DND-41 (cell line): ENCODE measurements around the gene PKP2.
A peak's percentile ranks its signal among the peaks of the same experiment; 100 is the strongest.

Source experiments
- ATAC-seq: fragments of 200-7000 bp; cut with Tn5 transposase; 3 replicates; pipeline ENCODE4 v1.9.1; 2021; ENCODE audit warnings: low read depth; ENCODE audit not compliant: insufficient read depth
- DNase-seq: peaks from one replicate; pipeline ENCODE4 v3.0.0-alpha.2; 2020
- H2AFZ ChIP-seq: 2 replicates; pipeline ENCODE4 v1.6.0; 2012; ENCODE audit warnings: low read depth, low read length
- H3K27ac ChIP-seq: 2 replicates; pipeline ENCODE4 v1.5.1; 2012; ENCODE audit warnings: low read length, inconsistent platforms
- H3K27me3 ChIP-seq: fragments of 200-600 bp; sonication (generic); 2 replicates; pipeline ENCODE4 v1.6.0; 2012; ENCODE audit warnings: low read length, mild to moderate bottlenecking, inconsistent platforms; ENCODE audit not compliant: insufficient read depth, poor library complexity
- H3K36me3 ChIP-seq: 2 replicates; pipeline ENCODE4 v1.5.1; 2012; ENCODE audit warnings: low read length, inconsistent platforms; ENCODE audit not compliant: insufficient read depth
- H3K4me1 ChIP-seq: 2 replicates; pipeline ENCODE4 v1.5.1; 2012; ENCODE audit warnings: mild to moderate bottlenecking, low read length; ENCODE audit not compliant: insufficient read depth
- H3K4me2 ChIP-seq: 2 replicates; pipeline ENCODE4 v1.6.0; 2012; ENCODE audit warnings: mild to moderate bottlenecking, moderate library complexity, low read length, inconsistent platforms; ENCODE audit not compliant: insufficient read depth
- H3K4me3 ChIP-seq, 2 experiments: fragments of 200-600 bp in 1 of 2; shearing (Covaris generic) in 1 of 2; 2 replicates each; pipeline ENCODE4 v1.5.1; 2012 to 2016; ENCODE audit warnings: inconsistent platforms in 2 of 2, low read length in 2 of 2, mild to moderate bottlenecking in 2 of 2, low read depth in 1 of 2, moderate library complexity in 1 of 2
- H3K79me2 ChIP-seq: 2 replicates; pipeline ENCODE4 v1.6.0; 2012; ENCODE audit warnings: low read length, inconsistent platforms; ENCODE audit not compliant: insufficient read depth
- H3K9ac ChIP-seq: 2 replicates; pipeline ENCODE4 v1.6.0; 2012; ENCODE audit warnings: low read depth, mild to moderate bottlenecking, inconsistent platforms, low read length, moderate library complexity
- H3K9me3 ChIP-seq: 2 replicates; pipeline ENCODE4 v1.5.1; 2012; ENCODE audit warnings: low read length, moderate library complexity, mild to moderate bottlenecking, inconsistent platforms; ENCODE audit not compliant: insufficient read depth, severe bottlenecking
- H4K20me1 ChIP-seq: 2 replicates; pipeline ENCODE4 v1.6.0; 2012; ENCODE audit warnings: low read length; ENCODE audit not compliant: insufficient read depth
- EZH2 ChIP-seq: IDR thresholded peaks from 3 replicates; pipeline ENCODE4 v1.6.1; 2012; ENCODE audit warnings: borderline replicate concordance, low read depth, mild to moderate bottlenecking, moderate library complexity, low read length, inconsistent platforms; ENCODE audit not compliant: severe bottlenecking
- TF ChIP-seq, protein P1 (sequence below): IDR thresholded peaks from 2 replicates; pipeline ENCODE4 v1.5.1; 2012; ENCODE audit warnings: borderline replicate concordance, low read length, moderate library complexity, mild to moderate bottlenecking; ENCODE audit not compliant: poor library complexity, severe bottlenecking; ENCODE audit errors: extremely low read depth

PKP2 gene

GRCh38 chr12:32756476-32757066 is 140.0 kb downstream of the PKP2 start:
- no peak for DNase-seq
- no peak for TF ChIP-seq EZH2
- TF ChIP-seq, protein P1, sequence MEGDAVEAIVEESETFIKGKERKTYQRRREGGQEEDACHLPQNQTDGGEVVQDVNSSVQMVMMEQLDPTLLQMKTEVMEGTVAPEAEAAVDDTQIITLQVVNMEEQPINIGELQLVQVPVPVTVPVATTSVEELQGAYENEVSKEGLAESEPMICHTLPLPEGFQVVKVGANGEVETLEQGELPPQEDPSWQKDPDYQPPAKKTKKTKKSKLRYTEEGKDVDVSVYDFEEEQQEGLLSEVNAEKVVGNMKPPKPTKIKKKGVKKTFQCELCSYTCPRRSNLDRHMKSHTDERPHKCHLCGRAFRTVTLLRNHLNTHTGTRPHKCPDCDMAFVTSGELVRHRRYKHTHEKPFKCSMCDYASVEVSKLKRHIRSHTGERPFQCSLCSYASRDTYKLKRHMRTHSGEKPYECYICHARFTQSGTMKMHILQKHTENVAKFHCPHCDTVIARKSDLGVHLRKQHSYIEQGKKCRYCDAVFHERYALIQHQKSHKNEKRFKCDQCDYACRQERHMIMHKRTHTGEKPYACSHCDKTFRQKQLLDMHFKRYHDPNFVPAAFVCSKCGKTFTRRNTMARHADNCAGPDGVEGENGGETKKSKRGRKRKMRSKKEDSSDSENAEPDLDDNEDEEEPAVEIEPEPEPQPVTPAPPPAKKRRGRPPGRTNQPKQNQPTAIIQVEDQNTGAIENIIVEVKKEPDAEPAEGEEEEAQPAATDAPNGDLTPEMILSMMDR, result no peak
- ATAC-seq, result no peak
- peak overlapping the region; percentile 71 for H3K4me2 ChIP-seq
- H3K4me1 ChIP-seq, result peaks cover 29% of the 10 kb centered on the region
- no peaks in the 10 kb centered on the region for H3K27me3 ChIP-seq
- peak overlapping the region; percentile 85 for H2AFZ ChIP-seq
- H4K20me1 ChIP-seq, result peaks cover 3% of the 10 kb centered on the region; the same call in 1 of the 2 replicates
- peaks cover 39% of the 10 kb centered on the region for H3K79me2 ChIP-seq
- H3K9me3 ChIP-seq, result no peaks in the 10 kb centered on the region
- H3K4me3 ChIP-seq, result peak overlapping the region in 1 of 2 experiments; percentile 88; a peak in 2 of 4 replicates
- H3K36me3 ChIP-seq, result peaks cover 26% of the 10 kb centered on the region
- H3K27ac ChIP-seq, result peak overlapping the region; percentile 82; the same call in 1 of the 2 replicates
- peak overlapping the region; percentile 92 for H3K9ac ChIP-seq

GRCh38 chr12:32755654-32756475 is 140.7 kb downstream of the PKP2 start, which contains the start of gene YARS2:
TSS of gene YARS2 (minus strand) at chr12:32755897. CDS start at chr12:32755874, 23 bp downstream.
- H3K79me2 ChIP-seq, result peaks cover 39% of the 10 kb centered on the region
- H4K20me1 ChIP-seq, result peaks cover 4% of the 10 kb centered on the region; the same call in 1 of the 2 replicates
- no peak for TF ChIP-seq EZH2
- TF ChIP-seq, protein P1, result peak; percentile 95
- peaks cover 29% of the 10 kb centered on the region for H3K4me1 ChIP-seq
- H3K27ac ChIP-seq, result peak within 1 kb of the TSS; percentile 82
- H2AFZ ChIP-seq, result peak within 1 kb of the TSS; percentile 85
- peak within 1 kb of the TSS; percentile 71 for H3K4me2 ChIP-seq
- H3K36me3 ChIP-seq, result peaks cover 33% of the 10 kb centered on the region
- ATAC-seq, result peak; percentile 94
- peak within 1 kb of the TSS; percentile 92 for H3K9ac ChIP-seq
- H3K4me3 ChIP-seq, result peak within 1 kb of the TSS; percentile 73 to 88
- no peaks in the 10 kb centered on the region for H3K27me3 ChIP-seq
- no peaks in the 10 kb centered on the region for H3K9me3 ChIP-seq
- peak; percentile 94 for DNase-seq

DNA sequence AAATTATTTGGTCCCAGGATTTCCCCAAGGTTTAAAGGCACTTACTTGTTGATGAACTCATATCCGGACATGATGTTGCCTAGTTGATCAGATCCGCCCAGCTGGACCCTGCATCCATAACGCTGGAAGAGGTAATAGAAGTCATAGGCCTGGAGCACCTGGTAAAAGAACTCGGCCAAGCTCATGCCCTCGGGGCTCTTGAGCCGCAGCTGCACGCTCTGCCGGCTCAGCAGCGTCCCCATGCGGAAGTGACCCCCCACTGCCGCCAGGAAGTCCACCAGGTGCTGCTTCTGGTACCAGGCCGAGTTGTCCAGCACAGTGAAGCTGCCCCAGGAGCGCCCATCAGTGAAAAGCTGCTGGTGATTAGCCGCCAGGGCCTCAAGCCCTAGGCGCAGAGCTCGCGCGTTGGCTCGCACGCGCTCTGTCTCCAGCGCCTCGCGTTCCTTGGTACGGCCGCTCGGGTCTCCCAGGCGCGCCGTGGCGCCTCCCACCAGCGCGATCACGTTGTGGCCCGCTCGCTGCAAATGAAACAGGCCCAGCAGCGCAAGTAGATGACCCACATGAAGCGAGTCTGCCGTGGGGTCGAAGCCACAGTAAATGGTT is 141.4 kb downstream of the PKP2 start:
- Histone ChIP-seq H3K9me3 (no peaks in the 10 kb centered on the region), H3K36me3 (peaks cover 39% of the 10 kb centered on the region), H3K27ac (peak overlapping the region; percentile 82), H3K4me3 (peak overlapping the region; percentile 73 to 88), H3K27me3 (no peaks in the 10 kb centered on the region), H3K4me1 (peaks cover 29% of the 10 kb centered on the region), H3K9ac (peak overlapping the region; percentile 92), H2AFZ (peak overlapping the region; percentile 85), H4K20me1 (peaks cover 4% of the 10 kb centered on the region; the same call in 1 of the 2 replicates), H3K79me2 (peaks cover 39% of the 10 kb centered on the region), H3K4me2 (peak overlapping the region; percentile 71)
- ATAC-seq (peak; percentile 70), DNase-seq (peak; percentile 68)
- TF ChIP-seq EZH2, result no peak
- TF ChIP-seq, protein P1, result peak; percentile 76
